ENCODE measurements around the gene HDGF. TPM values are rescaled to one million over a fixed set of nuclear protein-coding genes. Genes with fewer than 3 reads are reported as not detected.

Gene HDGF
- total and polyA plus RNA-seq, 2 donors (not counting 3 experiments of a cell fraction or from before 2014, with no cell fraction given), result 95.1 to 298 TPM

GRCh38 chr1:156693848-156694689 is 57.4 kb downstream of the HDGF start:
- TF ChIP-seq GATA2 (IDR thresholded peaks at IDR 0.05; ENCODE audit: insufficient read depth, insufficient read length, low read depth, low read length), result no peak
- no TSS peak for BruUV-seq (replicated peaks)
- Histone ChIP-seq H3K9me3 (replicated peaks; ENCODE audit: control insufficient read depth, insufficient read depth, low read length) (no peaks in the 10 kb centered on the region), H3K36me3 (ENCODE audit: control insufficient read depth in 2 of 2, extremely low read depth in 1 of 2, insufficient read depth in 2 of 2, low read length in 2 of 2) (no peaks in the 10 kb centered on the region), H3K27me3 (ENCODE audit: control insufficient read depth in 2 of 2, insufficient read depth in 2 of 2, low read length in 2 of 2) (peaks cover 12 to 20% of the 10 kb centered on the region in 2 experiments), H3K4me2 (ENCODE audit: insufficient read depth, low read length) (no peak overlapping the region), H2AFZ (ENCODE audit: low read depth, low read length) (no peak overlapping the region), H3K9me1 (replicated peaks; ENCODE audit: control insufficient read depth, extremely low read depth, insufficient read depth, low read length) (no peaks in the 10 kb centered on the region), H3K4me1 (ENCODE audit: control insufficient read depth, extremely low read depth, insufficient read depth, low read length) (no peaks in the 10 kb centered on the region), H3K9ac (replicated peaks; ENCODE audit: extremely low read depth, insufficient read depth, low read length) (no peak overlapping the region), H4K20me1 (replicated peaks; ENCODE audit: control insufficient read depth, extremely low read depth, insufficient read depth, low read length) (no peaks in the 10 kb centered on the region), H3K27ac (ENCODE audit: insufficient read depth, low read depth, low read length) (no peak overlapping the region), H3K79me2 (ENCODE audit: control insufficient read depth, insufficient read depth, low read length) (no peaks in the 10 kb centered on the region), H3K4me3 (replicated peaks in 1 of 3; ENCODE audit: insufficient read depth in 1 of 3, low read depth in 1 of 3, low read length in 3 of 3) (no peak overlapping the region)
- FAIRE-seq, result no peak
- no peak for DNase-seq (ENCODE audit: low read depth, low spot score)
- CTCF ChIA-PET, result interaction anchor here (1.3 to 16.7 kb wide), 4 partner anchors 10 to 32 kb away, joined by 3 to 453 read pairs (median 9); partner anchors contain the start of gene CRABP2
- dilution Hi-C loops (cut with MboI; ENCODE audit: extremely low pct_ligation_motif_present, low sequenced_read_pairs), result no loop called here
- intact Hi-C loops (cut with micrococcal nuclease), result no loop called here
- POLR2A ChIA-PET, result no interaction called here

GRCh38 chr1:156692925-156693847 is 58.3 kb downstream of the HDGF start:
- Histone ChIP-seq H3K9ac (replicated peaks; ENCODE audit: extremely low read depth, insufficient read depth, low read length) (no peak overlapping the region), H2AFZ (ENCODE audit: low read depth, low read length) (no peak overlapping the region), H3K4me2 (ENCODE audit: insufficient read depth, low read length) (no peak overlapping the region), H3K4me3 (replicated peaks in 1 of 3; ENCODE audit: insufficient read depth in 1 of 3, low read depth in 1 of 3, low read length in 3 of 3) (no peak overlapping the region), H3K9me1 (replicated peaks; ENCODE audit: control insufficient read depth, extremely low read depth, insufficient read depth, low read length) (no peaks in the 10 kb centered on the region), H3K36me3 (ENCODE audit: control insufficient read depth in 2 of 2, extremely low read depth in 1 of 2, insufficient read depth in 2 of 2, low read length in 2 of 2) (no peaks in the 10 kb centered on the region), H4K20me1 (replicated peaks; ENCODE audit: control insufficient read depth, extremely low read depth, insufficient read depth, low read length) (no peaks in the 10 kb centered on the region), H3K27me3 (ENCODE audit: control insufficient read depth in 2 of 2, insufficient read depth in 2 of 2, low read length in 2 of 2) (peaks cover 12 to 20% of the 10 kb centered on the region in 2 experiments), H3K79me2 (ENCODE audit: control insufficient read depth, insufficient read depth, low read length) (no peaks in the 10 kb centered on the region), H3K9me3 (replicated peaks; ENCODE audit: control insufficient read depth, insufficient read depth, low read length) (no peaks in the 10 kb centered on the region), H3K4me1 (ENCODE audit: control insufficient read depth, extremely low read depth, insufficient read depth, low read length) (no peaks in the 10 kb centered on the region), H3K27ac (ENCODE audit: insufficient read depth, low read depth, low read length) (no peak overlapping the region)
- ChIA-PET CTCF (interaction anchor here (0.6 to 16.7 kb wide), 5 partner anchors 12 to 167 kb away, joined by 3 to 546 read pairs (median 184); partner anchors contain the start of genes CRABP2, INSRR, ISG20L2 and METTL25B), POLR2A (no interaction called here)
- intact Hi-C loops (cut with micrococcal nuclease) (no loop called here), dilution Hi-C loops (cut with MboI; ENCODE audit: extremely low pct_ligation_motif_present, low sequenced_read_pairs) (no loop called here)
- FAIRE-seq (no peak), DNase-seq (ENCODE audit: low read depth, low spot score) (no peak)
- BruUV-seq (replicated peaks), result no TSS peak
- no peak for TF ChIP-seq POLR2A (IDR thresholded peaks at IDR 0.05; ENCODE audit: low read depth, low read length)
- TF ChIP-seq JUN (IDR thresholded peaks at IDR 0.05; ENCODE audit: borderline replicate concordance, insufficient read depth, insufficient read length, low read depth), result no peak
- no peak for TF ChIP-seq MYC (IDR thresholded peaks at IDR 0.05; ENCODE audit: low read depth, low read length)
- no peak for TF ChIP-seq MAX (IDR thresholded peaks at IDR 0.05; ENCODE audit: insufficient read depth, insufficient read length)
- TF ChIP-seq GATA2 (IDR thresholded peaks at IDR 0.05; ENCODE audit: insufficient read depth, insufficient read length, low read depth, low read length), result no peak
- TF ChIP-seq FOS (IDR thresholded peaks at IDR 0.05; ENCODE audit: borderline replicate concordance, insufficient read depth, low read length), result no peak
- no peak for TF ChIP-seq POLR2AphosphoS5 (IDR thresholded peaks at IDR 0.05; ENCODE audit: insufficient read depth, low read depth, low read length)
- TF ChIP-seq EZH2 (IDR thresholded peaks at IDR 0.05; ENCODE audit: borderline replicate concordance, low read depth, low read length, severe bottlenecking), result no peak

Measured in endothelial cell of umbilical vein (primary cell).